GM18867 (cell line): ENCODE data around the gene TNS1.

ENCODE experiments used
- ATAC-seq: cut with Tn5 transposase; IDR thresholded peaks from one replicate; pipeline ENCODE4 v1.9.1; 2021; ENCODE audit warnings: mild to moderate bottlenecking, moderate library complexity; ENCODE audit not compliant: unreplicated experiment

The TNS1 gene

DNA sequence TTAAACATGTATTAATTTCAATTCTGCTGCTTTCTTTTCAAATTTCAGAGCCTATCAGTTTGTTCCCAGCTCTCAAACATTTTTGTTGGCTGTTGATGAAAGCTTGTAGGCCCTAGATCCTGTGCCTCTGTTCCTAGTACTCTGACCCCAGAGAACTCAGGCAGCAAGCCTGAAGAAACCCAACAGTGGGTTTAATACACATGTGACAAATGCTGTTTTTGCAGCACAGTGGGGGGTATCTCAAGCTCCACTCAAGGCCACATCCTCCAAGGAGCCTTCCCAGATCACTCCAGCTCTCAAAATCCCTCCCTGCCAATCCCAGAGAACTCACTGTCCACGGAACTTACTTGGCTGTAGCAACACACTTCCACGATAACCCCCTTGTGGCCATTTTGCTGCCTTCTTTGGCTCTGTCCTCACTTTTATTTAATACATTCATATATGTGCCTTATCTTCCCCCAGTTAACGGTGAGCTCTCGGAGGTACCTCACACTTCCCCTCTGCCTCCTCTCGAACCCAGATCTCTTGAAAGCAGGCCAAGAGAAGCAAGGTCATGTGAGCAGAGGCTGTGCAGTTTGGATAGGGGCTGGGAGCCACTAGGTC lies 122.4 kb downstream of the TNS1 start:
- no peak for ATAC-seq

DNA sequence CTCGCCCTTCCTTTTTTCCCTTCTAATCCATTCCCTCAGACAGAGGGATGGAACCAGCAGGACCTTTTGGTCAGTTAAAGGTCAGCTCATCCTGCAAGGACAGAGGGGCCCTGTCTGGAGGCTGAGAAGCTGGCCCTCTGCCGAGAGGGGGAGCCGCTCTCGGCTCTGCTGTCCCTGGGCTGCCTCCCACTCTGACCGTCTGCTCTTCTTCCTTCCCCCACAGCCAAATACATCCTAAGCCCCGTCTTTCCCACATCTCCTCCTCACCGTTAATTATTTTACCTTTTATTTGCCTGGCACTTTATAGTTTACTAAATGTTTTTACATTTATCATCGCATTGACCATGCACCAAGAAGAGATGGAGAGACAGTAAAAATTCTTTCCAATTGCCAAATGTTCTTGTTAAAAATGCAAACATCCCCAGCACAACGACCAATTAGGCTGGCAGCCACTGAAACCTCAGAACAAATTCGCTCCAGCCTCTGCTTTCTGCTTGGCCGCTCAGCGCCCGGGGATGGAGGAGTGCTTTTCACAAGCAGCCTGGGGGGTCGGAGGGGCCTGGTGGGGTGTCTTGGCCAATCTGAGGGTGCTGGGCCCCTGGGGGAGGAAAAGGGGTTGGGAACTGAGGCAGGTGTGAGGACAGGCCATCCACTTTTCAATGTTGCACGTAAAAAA lies 123.7 kb downstream of the TNS1 start:
- ATAC-seq = no peak

DNA sequence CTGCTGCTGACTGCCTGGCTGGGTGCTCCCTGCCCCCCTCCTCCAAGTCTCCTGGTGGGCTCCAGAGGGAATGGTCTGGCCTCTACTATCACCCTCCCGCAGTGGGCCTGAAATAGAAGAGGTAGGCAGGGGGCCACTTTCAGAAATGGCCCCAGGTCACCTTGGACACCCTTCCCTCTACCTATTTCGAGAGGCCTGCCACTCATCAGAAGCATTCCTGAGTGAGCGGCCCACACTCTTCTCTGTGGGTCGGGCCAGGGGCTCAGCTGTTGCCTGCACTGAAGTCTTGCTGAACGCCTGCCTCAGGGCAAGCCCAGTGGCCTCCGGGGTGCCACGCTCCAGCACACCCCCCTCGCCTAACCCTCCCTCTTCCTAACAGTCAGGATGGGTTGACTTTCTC lies 124.9 kb downstream of the TNS1 start:
- ATAC-seq = no peak

DNA sequence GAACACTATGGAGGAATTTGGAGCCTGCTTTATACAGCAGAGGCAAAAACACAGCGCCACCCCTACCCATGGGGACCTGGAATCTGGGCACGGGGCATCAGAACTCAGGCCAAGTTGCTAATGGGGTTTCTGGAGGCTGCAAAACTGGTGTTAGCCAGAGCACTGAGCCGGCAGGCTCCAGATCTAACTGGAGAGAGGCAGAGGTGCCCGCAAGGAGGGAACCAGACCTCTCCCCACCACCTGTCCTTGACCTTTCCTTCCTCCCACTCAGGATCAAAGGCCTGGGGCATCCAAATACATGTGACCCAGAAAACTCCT lies 126.6 kb downstream of the TNS1 start:
- ATAC-seq = no peak

DNA sequence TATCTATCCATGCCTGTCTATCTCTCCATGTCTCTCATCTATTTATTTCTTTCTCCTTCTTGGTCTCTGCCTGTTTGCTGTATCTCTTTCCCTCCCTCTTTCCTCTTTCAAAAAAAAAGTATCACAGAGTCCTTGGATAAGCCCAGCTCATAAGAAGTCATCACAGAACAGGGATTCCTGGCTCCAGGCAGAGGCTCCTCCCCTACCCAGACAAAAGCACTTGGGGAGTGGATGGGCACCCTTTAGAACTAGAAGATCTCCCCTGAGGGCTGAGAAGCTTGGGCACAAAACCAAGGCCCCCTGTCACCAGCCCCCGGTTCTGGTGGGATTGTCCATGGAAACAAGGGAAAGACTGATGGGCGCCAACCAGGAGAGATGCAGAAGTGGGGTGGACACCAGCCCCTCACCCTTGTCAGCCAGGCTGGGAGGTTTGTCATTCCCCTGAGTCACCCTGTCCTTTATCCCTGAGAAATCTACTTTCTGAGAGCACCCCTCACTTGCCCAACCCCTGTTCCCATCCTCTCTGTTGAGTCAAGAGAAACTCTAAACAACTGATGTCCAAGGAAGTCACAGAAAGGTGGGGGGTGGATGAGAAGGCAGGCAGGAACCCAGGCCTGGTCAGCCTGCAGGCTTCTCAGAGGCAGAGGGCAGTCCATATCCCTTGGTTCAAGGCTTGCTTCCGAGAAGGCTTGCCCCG lies 127.1 kb downstream of the TNS1 start:
- ATAC-seq = no peak

DNA sequence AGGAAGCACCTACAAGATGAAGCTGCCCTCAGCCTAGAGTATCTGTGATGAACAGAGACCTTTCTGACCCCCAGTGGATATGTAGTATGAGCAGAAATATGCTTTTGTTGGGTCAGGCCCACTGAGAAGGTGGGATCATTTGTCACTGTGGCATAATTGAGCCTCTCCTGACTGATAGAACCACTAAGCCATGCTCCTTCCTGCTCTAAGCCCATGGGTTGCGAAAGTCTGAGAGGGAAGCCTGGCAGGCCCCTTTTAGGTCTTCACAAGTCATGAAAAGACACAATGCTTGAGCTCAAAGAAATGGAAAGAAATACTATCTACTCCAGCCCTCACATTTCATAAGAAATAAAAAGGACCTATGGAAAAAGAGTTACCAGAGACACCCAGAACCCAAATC lies 127.7 kb downstream of the TNS1 start:
- ATAC-seq = no peak

DNA sequence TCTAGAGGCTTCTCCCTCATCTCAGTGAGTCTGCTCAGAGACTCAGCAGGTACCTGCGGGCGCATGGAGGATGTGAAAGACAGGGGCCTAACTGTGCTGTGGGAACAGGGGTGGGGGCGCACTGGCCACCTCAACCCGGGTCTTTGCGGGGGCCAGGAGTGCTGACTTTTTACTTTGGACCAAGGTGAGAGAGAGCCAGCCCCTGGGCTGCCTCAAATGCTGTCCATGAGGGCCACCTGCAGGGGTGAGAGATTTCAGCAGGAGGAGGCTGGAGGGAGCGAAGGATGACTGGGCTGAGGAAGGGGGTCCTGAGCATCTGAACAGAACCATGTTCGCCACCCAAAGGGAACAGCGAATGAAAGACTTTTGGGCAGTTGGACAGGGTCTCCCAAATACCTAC lies 129.4 kb downstream of the TNS1 start:
- no peak for ATAC-seq

DNA sequence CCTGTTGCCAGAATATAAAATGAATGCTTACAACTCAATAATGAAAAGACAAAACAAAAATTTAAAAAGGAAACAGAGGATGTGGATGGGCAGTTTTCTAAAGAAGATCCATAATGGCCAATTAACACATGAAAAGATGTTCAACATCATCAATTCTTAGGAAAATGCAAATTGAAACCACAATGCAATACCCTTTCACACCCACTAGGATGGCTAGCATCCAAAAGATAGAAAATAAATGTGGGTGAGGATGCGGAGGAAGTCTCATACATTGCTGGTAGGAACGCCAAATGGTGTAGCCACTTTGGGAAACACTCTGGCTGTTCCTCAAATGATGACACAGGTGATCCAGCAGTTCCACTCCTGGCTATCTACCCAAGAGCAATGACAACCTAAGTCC lies 130.5 kb downstream of the TNS1 start:
- ATAC-seq = no peak

DNA sequence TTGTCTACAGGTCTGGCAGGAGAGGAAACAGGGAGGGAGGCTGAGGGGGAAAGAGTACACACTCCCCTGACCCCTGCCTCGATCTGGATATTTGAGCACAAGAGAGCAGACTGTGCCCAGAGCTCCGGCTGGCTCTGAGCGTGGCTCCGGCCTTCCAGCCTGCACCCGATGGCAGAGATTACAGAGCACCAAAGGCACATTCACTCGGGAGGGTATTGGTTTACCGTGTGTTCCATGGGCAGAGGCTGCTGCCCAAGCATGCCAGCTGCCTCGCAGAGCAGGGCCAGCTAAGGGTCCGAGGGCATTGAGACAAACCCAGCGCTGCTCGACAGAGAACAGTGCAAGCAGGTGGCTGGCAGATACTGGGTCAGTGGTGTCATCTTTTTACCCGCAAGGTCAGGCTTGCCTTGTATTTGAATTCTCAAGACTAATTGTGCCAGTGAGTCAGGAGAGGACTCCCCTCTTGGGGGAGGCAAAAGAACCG lies 132.2 kb downstream of the TNS1 start:
- ATAC-seq = no peak

DNA sequence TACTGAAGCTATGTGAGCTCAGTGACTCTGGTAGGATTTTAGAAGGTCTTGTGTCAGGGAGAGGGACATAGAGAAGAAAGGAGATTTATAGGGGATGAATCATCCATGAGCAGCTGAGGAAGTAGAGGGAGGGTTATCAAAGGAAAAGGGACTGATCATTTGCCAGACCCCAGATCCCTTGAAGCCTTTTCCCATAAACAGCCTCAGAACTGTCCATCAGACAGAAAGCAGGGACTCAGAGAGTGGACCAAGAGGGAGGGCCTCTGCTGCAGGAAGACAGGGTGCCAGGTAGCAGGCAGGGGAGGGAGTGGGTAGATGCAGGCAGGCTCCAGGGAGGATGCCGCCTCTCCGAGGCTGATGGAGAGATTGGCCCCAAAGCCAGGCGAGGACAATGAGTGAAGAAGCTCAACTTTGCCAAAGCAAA lies 133.9 kb downstream of the TNS1 start:
- no peak for ATAC-seq

DNA sequence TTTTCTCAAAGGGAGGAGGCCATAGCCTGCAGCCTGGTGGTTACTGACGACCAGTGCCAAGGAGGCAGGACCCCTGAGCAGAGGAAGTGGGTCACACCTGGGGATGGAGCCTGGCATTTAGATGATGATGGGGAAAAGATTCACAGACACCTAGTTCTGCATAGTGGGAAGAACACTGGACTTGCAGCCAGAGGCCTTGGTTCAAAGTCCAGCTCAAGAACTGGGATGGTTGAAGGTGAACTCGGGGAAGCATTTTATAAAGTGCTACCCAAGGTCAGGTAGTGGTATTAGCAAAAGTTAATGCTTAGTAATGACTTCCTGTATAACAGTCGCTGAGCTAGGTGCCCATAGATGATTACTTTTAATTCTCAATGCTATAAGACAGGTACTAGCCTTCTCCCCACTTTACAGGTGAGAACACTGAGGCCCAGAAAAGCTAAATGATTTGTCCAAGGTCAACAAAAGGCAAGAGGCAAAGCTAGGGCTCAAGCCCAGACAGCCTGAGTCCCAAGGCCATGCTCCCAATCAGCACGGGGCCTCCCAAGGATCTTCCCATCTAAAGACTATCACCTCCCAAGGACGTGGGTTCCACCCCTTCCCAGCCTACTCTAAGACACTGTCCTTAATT lies 134.4 kb downstream of the TNS1 start:
- no peak for ATAC-seq

DNA sequence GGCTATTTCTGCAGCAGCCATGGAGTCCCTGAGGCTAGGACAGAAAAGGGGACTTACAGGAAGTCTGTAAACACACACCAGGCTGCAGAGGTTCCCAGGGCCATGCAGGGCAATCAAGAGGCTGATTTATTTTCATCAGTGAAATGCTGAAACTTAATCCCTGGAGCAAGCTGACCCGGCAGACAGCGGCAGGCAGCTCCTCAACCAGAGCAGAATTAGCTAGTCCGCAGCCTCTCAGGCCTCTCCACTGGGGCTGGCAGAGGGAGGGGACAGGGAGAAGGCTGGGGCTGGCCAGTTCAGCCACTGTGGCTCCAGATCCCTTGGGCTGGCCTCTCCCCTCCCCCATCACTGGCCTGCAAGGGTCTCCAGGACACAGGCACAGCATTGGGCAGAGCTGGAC lies 136.3 kb downstream of the TNS1 start:
- ATAC-seq = no peak

DNA sequence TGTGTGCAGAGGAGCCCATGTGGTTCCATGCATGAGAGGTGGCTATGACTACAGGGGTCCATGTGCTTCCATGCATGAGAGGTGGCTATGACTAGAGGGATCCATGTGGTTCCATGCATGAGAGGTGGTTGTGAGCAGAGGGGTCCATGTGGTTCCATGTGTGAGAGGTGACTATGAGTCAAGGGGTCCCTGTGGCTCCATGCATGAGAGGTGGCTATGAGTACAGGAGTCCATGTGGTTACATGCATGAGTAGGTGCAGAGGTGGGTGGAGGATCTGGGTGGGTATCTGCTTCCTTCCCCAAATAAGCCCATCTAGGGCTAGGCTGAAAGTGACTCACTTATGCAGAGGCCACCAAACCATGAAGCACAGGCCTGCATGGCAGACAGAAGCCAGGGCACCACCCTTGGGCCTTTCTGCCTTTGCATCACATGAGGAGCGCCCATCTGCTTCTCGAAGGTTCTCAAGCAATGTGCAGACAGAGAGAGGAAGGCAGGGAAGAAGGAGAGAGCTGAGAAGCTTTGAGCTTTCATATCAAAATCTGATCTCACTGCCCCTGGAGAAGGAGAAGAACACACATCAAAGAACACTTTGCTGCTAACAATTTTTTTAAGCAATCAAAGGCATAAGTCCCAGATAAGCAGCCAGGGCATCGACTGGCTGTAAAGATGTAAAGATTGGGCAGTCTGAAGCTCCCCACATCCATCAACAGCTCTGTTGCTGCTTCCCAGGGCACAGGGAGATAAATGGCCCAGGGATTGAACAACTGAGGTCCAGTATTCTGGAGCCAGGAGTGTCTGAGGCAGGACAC lies 137.6 kb downstream of the TNS1 start:
- ATAC-seq = no peak

DNA sequence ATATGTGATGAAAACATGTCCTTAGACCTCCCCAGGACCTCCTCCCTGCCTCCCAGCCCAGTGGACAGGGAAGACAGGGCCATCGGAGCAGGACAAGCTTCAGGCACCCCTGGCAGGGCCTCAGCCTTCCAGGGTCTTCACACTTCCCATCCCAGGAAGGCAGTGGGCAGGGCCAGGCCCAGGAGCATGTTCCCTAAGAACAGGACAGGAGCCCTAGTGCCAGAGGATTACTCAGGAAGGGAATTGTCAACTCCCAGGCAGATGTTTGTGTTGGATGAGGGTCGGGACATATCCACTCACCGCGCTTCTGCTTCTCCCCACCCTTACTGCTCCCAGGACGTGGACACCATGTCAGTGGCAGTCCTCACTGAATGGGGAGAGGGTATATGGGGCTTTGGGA lies 138.9 kb downstream of the TNS1 start:
- ATAC-seq = no peak

DNA sequence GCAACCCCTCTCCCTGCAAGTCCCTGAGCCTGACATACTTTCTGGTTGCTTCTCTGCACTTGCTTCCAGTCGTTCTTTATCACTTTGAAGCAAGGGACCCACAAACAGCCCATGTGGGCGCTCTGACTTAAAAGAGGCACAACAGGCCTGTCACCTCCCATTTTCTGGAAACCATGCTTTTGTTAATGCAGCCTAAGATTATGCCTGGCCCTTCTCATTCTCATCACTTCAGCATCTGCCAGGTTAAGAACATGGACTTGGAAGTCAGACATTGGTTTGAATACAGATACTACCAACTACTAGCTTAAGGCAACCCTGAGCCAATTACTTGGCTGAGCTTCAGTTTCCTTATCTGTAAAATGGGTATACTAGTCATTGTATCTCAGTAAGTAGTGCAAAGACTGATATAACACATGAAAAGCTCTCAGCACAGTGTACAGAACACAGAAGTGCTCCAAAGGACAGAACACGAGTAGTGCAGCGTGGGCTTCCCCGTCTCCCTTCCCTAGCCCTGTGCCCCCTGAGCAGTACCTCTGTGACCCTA lies 141.4 kb downstream of the TNS1 start:
- ATAC-seq = no peak

DNA sequence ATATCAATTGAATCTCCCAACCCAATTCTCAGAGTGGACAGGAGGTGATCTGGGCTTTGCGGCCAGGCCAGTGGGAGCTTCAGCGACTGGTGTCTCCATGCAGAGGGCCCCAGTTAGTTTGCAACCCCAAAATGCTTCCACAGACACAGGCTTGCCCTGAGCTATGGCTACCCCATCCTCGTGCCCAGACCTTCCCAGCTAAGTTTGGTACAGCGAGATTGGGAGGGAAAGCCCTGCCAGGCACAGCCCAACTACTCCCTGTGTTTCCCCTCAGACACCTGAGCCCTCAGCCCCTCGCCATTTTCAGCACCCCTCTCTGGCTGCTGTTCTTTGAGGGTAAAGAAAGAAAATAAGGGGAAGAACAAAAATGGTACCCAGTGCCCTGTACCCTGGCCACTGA lies 142.9 kb downstream of the TNS1 start:
- ATAC-seq = no peak

DNA sequence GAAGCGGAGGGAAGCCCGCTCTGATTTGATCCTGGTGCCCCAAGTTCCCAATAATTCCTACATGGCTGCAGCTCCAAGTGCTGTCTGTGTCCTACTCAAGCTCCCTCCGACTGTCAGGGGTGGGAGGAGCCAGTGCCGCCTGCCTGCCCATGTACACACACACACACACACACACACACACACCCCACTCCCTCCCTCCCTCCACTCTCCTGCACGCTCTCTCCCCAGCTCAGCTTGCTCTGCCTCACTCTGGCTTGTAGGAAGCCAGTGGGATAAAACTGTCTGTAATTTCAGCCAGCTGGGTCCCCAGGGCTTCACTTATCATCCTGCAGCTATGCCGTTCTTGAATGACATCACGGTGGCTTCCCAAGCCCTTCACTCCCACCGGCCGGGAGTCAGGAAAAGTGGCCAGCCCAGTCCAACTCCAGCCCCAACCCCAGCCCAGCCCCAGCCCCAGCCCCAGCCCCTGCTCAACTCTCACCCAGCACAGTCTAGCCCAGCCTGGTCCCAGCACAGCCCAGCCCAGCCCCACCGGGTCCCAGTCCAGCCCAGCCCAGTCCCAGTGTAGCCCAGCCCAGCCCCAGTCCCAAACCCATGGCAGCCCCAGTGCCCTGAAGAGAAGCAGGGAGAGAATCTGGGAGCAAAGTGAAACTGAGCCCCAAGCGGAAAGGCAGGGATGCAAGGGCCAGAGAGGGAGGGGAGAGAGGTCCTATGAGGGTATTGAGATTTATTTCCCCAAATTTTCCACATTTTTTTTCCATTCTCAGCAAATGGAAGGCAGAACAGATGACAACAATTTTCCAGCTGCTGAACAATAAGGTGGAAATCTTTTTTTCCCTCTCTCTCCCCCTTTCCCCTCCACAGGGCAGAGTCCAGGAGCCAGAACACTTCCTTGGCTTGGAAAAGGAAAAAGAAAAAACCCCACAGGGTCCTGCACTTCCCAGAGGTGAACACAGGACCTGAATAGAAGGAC lies 144.0 kb downstream of the TNS1 start:
- no peak for ATAC-seq

DNA sequence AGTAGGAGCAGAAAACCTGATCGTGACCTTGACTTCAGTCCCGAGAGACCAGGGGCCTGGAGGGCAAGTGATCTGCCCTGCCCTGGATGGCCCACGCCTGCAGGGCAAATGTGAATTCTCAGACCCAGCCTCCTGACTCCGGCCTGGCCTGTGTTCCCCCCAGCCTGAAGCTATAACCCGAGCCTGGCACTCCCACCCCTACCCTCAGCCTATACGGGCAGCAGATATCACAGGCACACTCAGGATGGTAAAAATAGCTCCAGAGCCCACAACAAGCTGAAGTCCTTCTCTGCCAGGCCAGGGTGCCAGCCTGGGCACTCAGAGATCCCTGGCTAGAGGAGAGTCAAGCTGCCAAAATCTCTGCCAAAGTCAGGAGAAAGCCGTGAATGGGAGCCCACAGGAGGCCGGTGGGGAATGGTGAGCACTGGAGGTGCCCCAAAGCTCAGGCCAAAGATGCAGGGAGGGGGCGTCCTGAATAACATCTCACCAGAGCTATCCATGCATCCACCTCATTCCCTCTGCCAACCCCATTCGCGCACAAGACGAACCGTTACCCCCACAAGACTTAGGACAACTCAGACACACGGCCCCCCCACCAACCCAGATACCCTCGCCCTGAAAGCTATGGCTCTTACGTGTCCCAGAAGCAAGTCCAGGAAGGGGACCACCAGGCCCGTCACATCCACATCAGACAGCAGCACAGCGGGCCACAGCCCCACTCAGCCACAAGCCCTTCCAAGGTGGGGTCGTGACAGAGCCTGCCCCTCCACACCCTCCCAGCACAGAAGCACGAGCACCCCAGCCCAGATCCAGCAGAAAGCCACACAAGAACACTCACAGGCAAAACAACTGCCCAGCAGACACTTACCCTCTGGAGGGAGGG lies 144.9 kb downstream of the TNS1 start:
- ATAC-seq = no peak

DNA sequence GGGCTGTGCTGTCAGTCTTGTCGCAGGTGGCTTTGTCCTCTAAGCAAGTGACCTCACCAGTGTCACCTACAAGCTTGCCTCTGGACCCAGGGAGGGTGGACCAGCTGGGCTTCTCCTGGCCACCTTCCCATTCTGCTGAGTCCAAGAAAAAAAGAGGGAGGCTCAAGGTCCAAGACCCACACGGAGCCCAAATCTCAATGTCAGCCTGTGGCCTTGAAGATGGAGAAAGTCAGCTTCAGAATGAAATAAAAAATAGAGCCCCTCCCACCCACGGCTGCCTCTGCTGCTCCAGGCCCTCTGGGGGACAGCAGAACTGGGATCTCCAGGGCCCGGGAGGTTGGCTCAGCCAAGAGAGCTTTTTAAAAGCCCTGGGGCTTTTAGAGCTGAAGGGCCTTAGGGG lies 145.9 kb downstream of the TNS1 start:
- ATAC-seq = no peak
